GM12878 (cell line): Measurements from ENCODE around the gene WNT16. TPM values are rescaled to one million over a fixed set of nuclear protein-coding genes. Genes with fewer than 3 reads are reported as not detected.

Experiments
- ATAC-seq: fragments of 200-7000 bp; cut with Tn5 transposase; 3 replicates; pipeline ENCODE4 v1.9.1; 2020; ENCODE audit warnings: mild to moderate bottlenecking, moderate library complexity
- BruUV-seq: library from RNA; stranded (reverse); fragments of 400-500 nt; replicated peaks from 2 replicates; lab custom pipeline; 2021; lab: Mats Ljungman, UMichigan
- CTCF ChIA-PET: fragments of 300-600 bp; sonication (Branson Sonifier 250); formaldehyde crosslinking; extraction: SDS; loops from one replicate; lab custom pipeline; 2021; ENCODE audit warnings: inconsistent platforms; lab: Yijun Ruan, JAX
- POLR2A ChIA-PET: fragments of 350-600 bp; formaldehyde crosslinking; extraction: SDS; loops from one replicate; lab custom pipeline; 2021; ENCODE audit warnings: inconsistent platforms; lab: Charles Lee
- RAD21 ChIA-PET: fragments of 300-600 bp; sonication (Branson Sonifier 250); formaldehyde crosslinking; loops from one replicate; lab custom pipeline; 2023; ENCODE audit warnings: antibody characterized with exemption; ENCODE audit not compliant: unreplicated experiment; lab: Charles Lee
- SMC1A ChIA-PET: fragments of 300-600 bp; sonication (Branson Sonifier 250); formaldehyde crosslinking; loops from one replicate; lab custom pipeline; 2023; ENCODE audit not compliant: unreplicated experiment, uncharacterized antibody; lab: Charles Lee
- DNase-seq: peaks from one replicate; pipeline ENCODE4 v3.0.0-alpha.2; 2011; ENCODE audit warnings: low read depth, low spot score
- FAIRE-seq: peaks from 3 replicates; lab custom pipeline; 2011; peaks lifted over from hg19 to GRCh38; lab: Jason Lieb, UNC
- H2AFZ ChIP-seq: 2 replicates; pipeline ENCODE4 v1.6.0; 2011; ENCODE audit warnings: low read depth, low read length, control low read depth; ENCODE audit not compliant: control insufficient read depth
- H3K27ac ChIP-seq: 2 replicates; pipeline ENCODE4 v1.5.1; 2011; ENCODE audit warnings: control low read depth; ENCODE audit not compliant: control insufficient read depth, insufficient read depth
- H3K27me3 ChIP-seq, 2 experiments: replicated peaks in 1 of 2; 2 replicates each; pipeline versions ENCODE4 v1.6.0 to v1.6.1; 2011; ENCODE audit warnings: low read length in 1 of 2; ENCODE audit not compliant: control insufficient read depth in 2 of 2, insufficient read depth in 2 of 2
- H3K36me3 ChIP-seq, 2 experiments: 2 replicates each; pipeline ENCODE4 v1.5.1; 2011; ENCODE audit warnings: low read length in 1 of 2; ENCODE audit not compliant: control insufficient read depth in 2 of 2, insufficient read depth in 2 of 2
- H3K4me1 ChIP-seq: 2 replicates; pipeline ENCODE4 v1.6.1; 2011; ENCODE audit warnings: mild to moderate bottlenecking, low read length, moderate library complexity, mixed read lengths; ENCODE audit not compliant: control insufficient read depth, insufficient read depth
- H3K4me2 ChIP-seq: 2 replicates; pipeline ENCODE4 v1.6.0; 2011; ENCODE audit warnings: control low read depth; ENCODE audit not compliant: control insufficient read depth, insufficient read depth
- H3K4me3 ChIP-seq: fragments of 200-600 bp; sonication (generic); 2 replicates; pipeline ENCODE4 v1.5.1; 2016
- H3K79me2 ChIP-seq: 2 replicates; pipeline ENCODE4 v1.6.0; 2011; ENCODE audit warnings: low read length; ENCODE audit not compliant: control insufficient read depth, insufficient read depth
- H3K9ac ChIP-seq: 2 replicates; pipeline ENCODE4 v1.8.0; 2011; ENCODE audit warnings: low read length, control low read depth, mixed read lengths; ENCODE audit not compliant: control insufficient read depth, insufficient read depth
- H3K9me3 ChIP-seq: replicated peaks from 3 replicates; pipeline ENCODE4 v1.5.1; 2011; ENCODE audit warnings: mild to moderate bottlenecking, low read length; ENCODE audit not compliant: control insufficient read depth, insufficient read depth
- H4K20me1 ChIP-seq: 2 replicates; pipeline ENCODE4 v1.6.0; 2011; ENCODE audit not compliant: control insufficient read depth, insufficient read depth
- IKZF2 ChIP-seq, 2 experiments: fragments of 450-650 bp; IDR thresholded peaks; 2 replicates each; pipeline ENCODE4 v1.6.1; 2017; ENCODE audit warnings: mild to moderate bottlenecking in 2 of 2, moderate library complexity in 2 of 2
- JUND ChIP-seq: IDR thresholded peaks from 2 replicates; pipeline ENCODE4 v1.6.1; 2012; ENCODE audit warnings: low read depth, mild to moderate bottlenecking, low read length, improper control_type of control experiment, moderate library complexity
- MEF2A ChIP-seq: IDR thresholded peaks from 2 replicates; pipeline ENCODE4 v1.6.1; 2011; ENCODE audit warnings: low read depth, mild to moderate bottlenecking, low read length, moderate library complexity; ENCODE audit not compliant: insufficient read depth
- SIN3A ChIP-seq: IDR thresholded peaks from 2 replicates; pipeline ENCODE4 v1.6.1; 2012; ENCODE audit warnings: low read depth, low read length, improper control_type of control experiment
- STAT1 ChIP-seq: fragments of 450-650 bp; conservative IDR thresholded peaks from 2 replicates; pipeline ENCODE4 v1.6.1; 2014; ENCODE audit warnings: antibody characterized with exemption, mild to moderate bottlenecking
- STAT3 ChIP-seq: IDR thresholded peaks from 2 replicates; pipeline ENCODE4 v1.6.1; 2011; ENCODE audit warnings: low read depth, low read length, improper control_type of control experiment
- TCF3 ChIP-seq: IDR thresholded peaks from 2 replicates; pipeline ENCODE4 v1.6.1; 2012; ENCODE audit warnings: low read depth, mild to moderate bottlenecking, low read length, borderline replicate concordance; ENCODE audit not compliant: insufficient read depth
- WGBS: methylation state at CpG from one replicate; pipeline ENCODE4 v1.1.6; 2016; ENCODE audit warnings: low lambda C conversion rate; ENCODE audit not compliant: insufficient replicate concordance, insufficient coverage; ENCODE audit errors: missing lambda C conversion rate; 5-methylcytosine and 5-hydroxymethylcytosine counted together
- in situ Hi-C: fragments of 300-500 bp; cut with MboI; formaldehyde crosslinking; loops from 9 replicates; pipeline ENCODE4 v1.14.3; 2018; ENCODE audit warnings: mixed read lengths
- intact Hi-C: fragments of 100-400 bp; cut with micrococcal nuclease; formaldehyde crosslinking; loops from one replicate; pipeline ENCODE4 v1.14.2; 2022; ENCODE audit not compliant: unreplicated experiment
- polyA plus RNA-seq, 11 experiments: library from polyadenylated mRNA; depleted of rRNA in 4 of 11; unstranded in 6 of 11; stranded (reverse) in 5 of 11; fragments of >200 nt; fragmentation: Nextera tagmentation in 4 of 11; fragmentation: Illumina TruSeq in 1 of 11; extraction: Ambion mirVana in 4 of 11; extraction: Trizol in 1 of 11; gene quantifications; 1 replicate in 1 of 11; 2 replicates in 10 of 11; pipeline versions ENCODE4 v1.2.1 to v1.2.3, GENCODE V29; 2011 to 2016; ENCODE audit warnings: inconsistent platforms in 2 of 11, missing spikeins in 2 of 11, low read depth in 1 of 11
- total RNA-seq, 4 experiments: library from RNA; depleted of rRNA in 3 of 4; stranded (reverse); fragments of >200 nt in 3 of 4; fragmentation: Illumina TruSeq in 1 of 4; extraction: Trizol in 1 of 4; gene quantifications; 2 replicates each; pipeline versions ENCODE4 v1.2.1 to v1.2.3, GENCODE V29; 2013 to 2021
- TF ChIP-seq, protein P1 (sequence below): fragments of 450-650 bp; IDR thresholded peaks from 2 replicates; pipeline ENCODE4 v1.6.1; 2017; ENCODE audit warnings: borderline replicate concordance
- TF ChIP-seq, protein P2 (sequence below): fragments of 450-650 bp; IDR thresholded peaks from 2 replicates; pipeline ENCODE4 v1.6.1; 2014; ENCODE audit warnings: mild to moderate bottlenecking
- TF ChIP-seq, protein P3 (sequence below): IDR thresholded peaks from 2 replicates; pipeline ENCODE4 v1.6.1; 2012; ENCODE audit warnings: improper control_type of control experiment, low read depth, low read length; ENCODE audit not compliant: insufficient replicate concordance

The WNT16 gene
- total and polyA plus RNA-seq, 10 of the 15 experiments (the other 5 are each of a cell fraction or from before 2014, with no cell fraction given) = 0.05 to 0.11 (median 0.06) TPM; not detected in 5

DNA sequence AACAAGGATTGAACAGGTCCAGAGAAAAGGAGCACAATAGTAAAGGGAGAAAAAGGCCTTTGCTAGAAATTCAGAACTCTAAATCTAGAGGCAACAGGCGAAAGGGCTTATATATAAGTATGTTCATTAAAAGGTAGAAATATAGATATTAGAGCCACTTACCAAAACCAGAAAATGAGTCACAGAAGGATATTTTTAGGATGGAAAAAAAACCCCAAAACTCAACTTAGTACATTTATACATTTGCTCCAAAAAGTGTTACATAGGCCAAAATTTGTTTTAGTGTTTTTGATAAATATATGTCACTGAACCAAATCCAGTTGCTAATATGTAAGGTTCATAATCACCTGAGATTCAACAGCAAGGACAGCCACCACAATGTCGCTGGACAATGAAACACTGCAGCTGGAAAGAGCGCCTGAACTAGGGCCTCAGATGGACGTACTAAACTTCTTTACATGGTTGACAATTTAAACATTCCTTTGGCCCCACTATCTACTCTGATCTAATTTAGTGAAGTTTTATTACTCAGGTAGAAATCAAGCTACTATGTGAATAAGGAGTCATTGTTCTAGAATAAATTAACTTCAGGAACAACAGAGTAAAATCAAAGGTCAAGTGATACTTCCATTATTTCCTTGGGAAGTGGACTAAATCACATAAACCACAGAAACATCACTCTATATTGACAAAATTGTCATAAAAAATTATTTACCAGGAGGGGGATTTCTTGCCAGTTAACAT, 56.4 kb downstream of the WNT16 start (continued):
- TF ChIP-seq, protein P1, sequence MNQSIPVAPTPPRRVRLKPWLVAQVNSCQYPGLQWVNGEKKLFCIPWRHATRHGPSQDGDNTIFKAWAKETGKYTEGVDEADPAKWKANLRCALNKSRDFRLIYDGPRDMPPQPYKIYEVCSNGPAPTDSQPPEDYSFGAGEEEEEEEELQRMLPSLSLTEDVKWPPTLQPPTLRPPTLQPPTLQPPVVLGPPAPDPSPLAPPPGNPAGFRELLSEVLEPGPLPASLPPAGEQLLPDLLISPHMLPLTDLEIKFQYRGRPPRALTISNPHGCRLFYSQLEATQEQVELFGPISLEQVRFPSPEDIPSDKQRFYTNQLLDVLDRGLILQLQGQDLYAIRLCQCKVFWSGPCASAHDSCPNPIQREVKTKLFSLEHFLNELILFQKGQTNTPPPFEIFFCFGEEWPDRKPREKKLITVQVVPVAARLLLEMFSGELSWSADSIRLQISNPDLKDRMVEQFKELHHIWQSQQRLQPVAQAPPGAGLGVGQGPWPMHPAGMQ = no peak
- TF ChIP-seq, protein P2, sequence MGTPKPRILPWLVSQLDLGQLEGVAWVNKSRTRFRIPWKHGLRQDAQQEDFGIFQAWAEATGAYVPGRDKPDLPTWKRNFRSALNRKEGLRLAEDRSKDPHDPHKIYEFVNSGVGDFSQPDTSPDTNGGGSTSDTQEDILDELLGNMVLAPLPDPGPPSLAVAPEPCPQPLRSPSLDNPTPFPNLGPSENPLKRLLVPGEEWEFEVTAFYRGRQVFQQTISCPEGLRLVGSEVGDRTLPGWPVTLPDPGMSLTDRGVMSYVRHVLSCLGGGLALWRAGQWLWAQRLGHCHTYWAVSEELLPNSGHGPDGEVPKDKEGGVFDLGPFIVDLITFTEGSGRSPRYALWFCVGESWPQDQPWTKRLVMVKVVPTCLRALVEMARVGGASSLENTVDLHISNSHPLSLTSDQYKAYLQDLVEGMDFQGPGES = no peak
- no peak for TF ChIP-seq JUND
- peak; percentile 61 to 62; a peak in 1 of 4 replicates for TF ChIP-seq IKZF2 (IDR thresholded peaks at IDR 0.05)

DNA sequence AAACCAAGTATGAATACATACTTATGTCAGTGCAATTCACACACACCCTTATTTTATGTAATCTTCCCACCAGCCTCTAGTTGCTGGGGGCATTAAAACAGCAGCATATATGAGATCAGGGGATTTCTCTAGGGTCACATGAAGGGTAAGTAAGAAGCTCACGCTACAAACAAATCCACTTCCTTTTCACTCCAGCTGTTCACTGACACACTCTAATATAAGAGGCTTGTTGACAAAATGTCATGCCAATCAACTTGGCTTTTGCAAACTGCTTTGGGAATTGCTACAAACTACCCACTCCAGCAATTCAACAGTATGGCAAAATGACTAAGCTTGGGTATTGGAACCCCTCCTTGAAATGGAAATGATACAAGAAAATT, 57.0 kb downstream of the WNT16 start:
- ChIA-PET RAD21 (interaction anchor here (0.7 to 10.5 kb wide), 11 partner anchors 9 to 608 kb away, joined by 3 to 272 read pairs (median 5); partner anchors contain the start of gene FAM3C), CTCF (interaction anchor here (1.4 to 12.1 kb wide), 6 partner anchors 10 to 161 kb away, joined by 3 to 87 read pairs (median 34); partner anchors contain the start of gene FAM3C), SMC1A (interaction anchor here (0.8 to 13.5 kb wide), 15 partner anchors 10 to 221 kb away, joined by 3 to 281 read pairs (median 3); partner anchors contain the start of gene FAM3C), POLR2A (interaction anchor here (0.8 to 8.7 kb wide), 8 partner anchors 9 to 979 kb away, joined by 3 to 81 read pairs (median 4); partner anchors contain the start of gene FAM3C)
- H2AFZ ChIP-seq = no peak overlapping the region
- peak overlapping the region; percentile 92 for H3K27ac ChIP-seq
- H3K9ac ChIP-seq = peak overlapping the region; percentile 61
- WGBS = 0% methylated on average over 1 of the region's 1 CpG
- no peaks in the 10 kb centered on the region for H3K27me3 ChIP-seq
- no TSS peak for BruUV-seq
- H3K79me2 ChIP-seq = peaks cover 86% of the 10 kb centered on the region
- H3K36me3 ChIP-seq = no peaks in the 10 kb centered on the region; a peak in 1 of 4 replicates
- intact Hi-C loops (loop anchor here (1.0 to 10.0 kb wide), 3 partner anchors 145 to 1249 kb away; partner anchors contain the start of gene TSPAN12), in situ Hi-C loops (loop anchor here (25.0 kb wide), 1 partner anchor 973 kb away; no protein-coding TSS in a partner anchor)
- H3K4me2 ChIP-seq = peak overlapping the region; percentile 75
- H3K4me3 ChIP-seq = no peak overlapping the region
- FAIRE-seq (no peak), DNase-seq (peak; percentile 76), ATAC-seq (peak; percentile 79)
- H3K9me3 ChIP-seq = no peaks in the 10 kb centered on the region; the same call in 1 of the 3 replicates
- peaks cover 43% of the 10 kb centered on the region for H3K4me1 ChIP-seq
- no peaks in the 10 kb centered on the region for H4K20me1 ChIP-seq
- TF ChIP-seq STAT3 (no peak), TCF3 (peak; percentile 60; the same call in 1 of the 2 replicates), SIN3A (peak; percentile 56; the same call in 1 of the 2 replicates), STAT1 (no peak), MEF2A (peak; percentile 63)
- TF ChIP-seq, protein P3, sequence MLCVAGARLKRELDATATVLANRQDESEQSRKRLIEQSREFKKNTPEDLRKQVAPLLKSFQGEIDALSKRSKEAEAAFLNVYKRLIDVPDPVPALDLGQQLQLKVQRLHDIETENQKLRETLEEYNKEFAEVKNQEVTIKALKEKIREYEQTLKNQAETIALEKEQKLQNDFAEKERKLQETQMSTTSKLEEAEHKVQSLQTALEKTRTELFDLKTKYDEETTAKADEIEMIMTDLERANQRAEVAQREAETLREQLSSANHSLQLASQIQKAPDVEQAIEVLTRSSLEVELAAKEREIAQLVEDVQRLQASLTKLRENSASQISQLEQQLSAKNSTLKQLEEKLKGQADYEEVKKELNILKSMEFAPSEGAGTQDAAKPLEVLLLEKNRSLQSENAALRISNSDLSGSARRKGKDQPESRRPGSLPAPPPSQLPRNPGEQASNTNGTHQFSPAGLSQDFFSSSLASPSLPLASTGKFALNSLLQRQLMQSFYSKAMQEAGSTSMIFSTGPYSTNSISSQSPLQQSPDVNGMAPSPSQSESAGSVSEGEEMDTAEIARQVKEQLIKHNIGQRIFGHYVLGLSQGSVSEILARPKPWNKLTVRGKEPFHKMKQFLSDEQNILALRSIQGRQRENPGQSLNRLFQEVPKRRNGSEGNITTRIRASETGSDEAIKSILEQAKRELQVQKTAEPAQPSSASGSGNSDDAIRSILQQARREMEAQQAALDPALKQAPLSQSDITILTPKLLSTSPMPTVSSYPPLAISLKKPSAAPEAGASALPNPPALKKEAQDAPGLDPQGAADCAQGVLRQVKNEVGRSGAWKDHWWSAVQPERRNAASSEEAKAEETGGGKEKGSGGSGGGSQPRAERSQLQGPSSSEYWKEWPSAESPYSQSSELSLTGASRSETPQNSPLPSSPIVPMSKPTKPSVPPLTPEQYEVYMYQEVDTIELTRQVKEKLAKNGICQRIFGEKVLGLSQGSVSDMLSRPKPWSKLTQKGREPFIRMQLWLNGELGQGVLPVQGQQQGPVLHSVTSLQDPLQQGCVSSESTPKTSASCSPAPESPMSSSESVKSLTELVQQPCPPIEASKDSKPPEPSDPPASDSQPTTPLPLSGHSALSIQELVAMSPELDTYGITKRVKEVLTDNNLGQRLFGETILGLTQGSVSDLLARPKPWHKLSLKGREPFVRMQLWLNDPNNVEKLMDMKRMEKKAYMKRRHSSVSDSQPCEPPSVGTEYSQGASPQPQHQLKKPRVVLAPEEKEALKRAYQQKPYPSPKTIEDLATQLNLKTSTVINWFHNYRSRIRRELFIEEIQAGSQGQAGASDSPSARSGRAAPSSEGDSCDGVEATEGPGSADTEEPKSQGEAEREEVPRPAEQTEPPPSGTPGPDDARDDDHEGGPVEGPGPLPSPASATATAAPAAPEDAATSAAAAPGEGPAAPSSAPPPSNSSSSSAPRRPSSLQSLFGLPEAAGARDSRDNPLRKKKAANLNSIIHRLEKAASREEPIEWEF = peak; percentile 96
- TF ChIP-seq, protein P1 = no peak
